Activated naive CD8-positive, alpha-beta T cell treated with anti-CD3 and anti-CD28 coated beads for 36 hours (primary cell): Measurements from ENCODE around the gene RUNX1. TPM values are rescaled to one million over a fixed set of nuclear protein-coding genes. Genes with fewer than 3 reads are reported as not detected.

ENCODE experiments used
- DNase-seq: peaks from one replicate; pipeline ENCODE4 v3.0.0; 2021
- H3K27ac Mint-ChIP-seq: one replicate; pipeline ENCODE4 v1.8.0; 2022; ENCODE audit warnings: mild to moderate bottlenecking, moderate library complexity, mixed read lengths
- H3K27me3 Mint-ChIP-seq: one replicate; pipeline ENCODE4 v1.8.0; 2022; ENCODE audit warnings: mild to moderate bottlenecking, mixed read lengths
- H3K36me3 Mint-ChIP-seq: one replicate; pipeline ENCODE4 v1.8.0; 2021; ENCODE audit warnings: mild to moderate bottlenecking, mixed read lengths
- H3K4me1 Mint-ChIP-seq: one replicate; pipeline ENCODE4 v1.8.0; 2021; ENCODE audit warnings: mixed read lengths
- H3K4me3 Mint-ChIP-seq: one replicate; pipeline ENCODE4 v1.8.0; 2022; ENCODE audit warnings: mild to moderate bottlenecking, moderate library complexity, mixed read lengths
- H3K9me3 Mint-ChIP-seq: one replicate; pipeline ENCODE4 v1.8.0; 2022; ENCODE audit warnings: mixed read lengths
- total RNA-seq, 2 experiments: library from RNA; stranded (reverse); gene quantifications; one replicate each; pipeline ENCODE4 v1.2.3, GENCODE V29; 2021

The RUNX1 gene
- total RNA-seq, 2 experiments from 2014 or later, result 16.6 to 18.0 TPM

- H3K9me3 Mint-ChIP-seq, result no peaks in the 10 kb centered on the region
- peaks cover 42% of the 10 kb centered on the region for H3K4me1 Mint-ChIP-seq
- H3K27me3 Mint-ChIP-seq, result no peaks in the 10 kb centered on the region
- H3K36me3 Mint-ChIP-seq, result peaks cover 4% of the 10 kb centered on the region
- no peak overlapping the region for H3K4me3 Mint-ChIP-seq
- H3K27ac Mint-ChIP-seq, result no peak overlapping the region
- DNase-seq, result no peak
Measured at GRCh38 chr21:34906401-34906800, 142.7 kb downstream of the RUNX1 start.

DNA sequence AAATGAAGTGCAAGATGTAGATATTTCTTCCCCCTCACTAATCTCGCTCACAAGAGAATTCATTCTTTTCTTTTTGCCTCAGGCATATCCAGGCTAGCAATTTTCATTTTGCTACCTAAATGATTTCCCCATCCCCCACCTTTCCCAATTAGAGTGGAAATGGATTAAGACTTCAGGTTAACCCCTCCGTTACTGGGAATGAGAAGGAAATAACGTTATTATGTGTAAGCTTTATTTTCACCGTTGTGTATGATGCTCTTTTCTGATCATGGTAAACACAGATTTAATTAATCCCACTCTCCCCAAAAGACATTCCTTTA is 143.9 kb downstream of the RUNX1 start:
- Mint-ChIP-seq H3K4me1 (peaks cover 33% of the 10 kb centered on the region), H3K9me3 (no peaks in the 10 kb centered on the region), H3K27me3 (no peaks in the 10 kb centered on the region), H3K4me3 (no peak overlapping the region), H3K36me3 (peaks cover 2% of the 10 kb centered on the region), H3K27ac (no peak overlapping the region)
- no peak for DNase-seq

DNA sequence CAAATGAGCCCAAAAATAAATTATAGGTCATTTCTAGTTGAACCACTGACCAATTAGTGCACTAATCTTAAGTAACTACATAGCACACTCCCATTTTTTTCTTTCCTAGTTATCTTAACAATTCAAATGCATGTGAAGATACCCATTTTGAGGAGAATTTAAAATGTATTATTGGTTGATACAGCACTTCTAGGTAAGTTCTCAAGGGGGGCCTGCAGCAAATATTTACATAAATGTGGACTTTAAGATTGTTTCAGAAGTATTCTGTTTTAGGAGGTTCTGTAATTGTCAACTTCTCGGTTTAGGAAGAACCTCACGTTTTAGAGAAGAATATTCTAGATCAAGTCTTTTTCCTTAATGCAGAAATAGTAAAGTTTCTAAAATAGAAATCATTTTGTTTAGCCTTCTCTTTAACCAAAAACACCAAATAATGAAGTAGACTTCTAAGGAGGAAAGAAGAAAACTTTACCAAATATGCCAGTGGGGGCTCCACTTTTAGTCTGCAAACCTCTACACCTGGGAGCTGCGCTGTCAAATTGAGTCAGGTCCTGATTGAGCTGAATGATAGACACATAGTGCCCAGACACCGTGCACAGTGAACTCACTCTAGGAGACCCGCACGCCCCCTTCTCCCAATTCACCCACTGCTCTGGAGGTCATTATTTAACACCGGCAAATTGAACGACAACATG is 144.4 kb downstream of the RUNX1 start:
- Mint-ChIP-seq H3K27me3 (no peaks in the 10 kb centered on the region), H3K4me1 (peaks cover 30% of the 10 kb centered on the region), H3K9me3 (no peaks in the 10 kb centered on the region), H3K4me3 (no peak overlapping the region), H3K27ac (no peak overlapping the region), H3K36me3 (peaks cover 1% of the 10 kb centered on the region)
- no peak for DNase-seq

DNA sequence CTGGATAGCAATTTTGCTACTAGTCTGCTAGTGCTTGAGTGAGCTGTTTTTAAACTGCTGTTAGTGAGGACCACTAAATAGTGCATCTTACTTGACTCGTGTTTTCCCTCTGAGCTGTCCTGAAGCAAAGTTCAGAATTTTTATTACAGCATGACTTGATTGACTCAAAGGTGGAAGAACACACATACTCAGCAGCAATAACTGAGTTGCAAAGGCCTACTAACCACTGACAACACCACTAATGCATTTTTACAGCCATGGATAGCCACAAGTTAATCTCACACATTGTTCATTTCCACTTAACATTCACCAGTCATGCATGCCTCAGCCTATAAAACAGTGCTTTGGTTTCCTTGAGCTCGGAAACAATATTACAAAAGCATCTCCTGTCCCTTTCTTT is 148.7 kb downstream of the RUNX1 start:
- Mint-ChIP-seq H3K9me3 (peaks cover 15% of the 10 kb centered on the region), H3K4me3 (no peak overlapping the region)
- no peak for DNase-seq

DNA sequence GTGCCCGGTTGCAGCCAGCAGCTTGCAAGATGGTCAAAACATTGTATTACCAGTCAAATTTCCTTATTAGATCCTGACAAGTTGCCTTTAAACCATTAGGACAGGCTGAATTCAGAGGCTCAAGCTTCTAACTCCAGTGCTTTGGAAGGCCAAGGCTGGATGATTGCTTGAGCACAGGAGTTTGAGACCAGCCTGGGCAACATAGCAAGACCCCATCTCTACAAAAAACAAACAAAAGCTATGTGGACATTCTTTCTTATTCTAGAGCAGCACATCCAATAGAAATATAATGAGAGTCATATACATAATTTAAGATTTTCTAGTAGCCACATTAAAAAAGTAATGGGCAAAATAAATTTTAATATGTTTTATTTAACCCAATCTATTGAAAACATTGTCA is 149.3 kb downstream of the RUNX1 start:
- peaks cover 30% of the 10 kb centered on the region for H3K36me3 Mint-ChIP-seq
- peaks cover 18% of the 10 kb centered on the region for H3K9me3 Mint-ChIP-seq
- no peak overlapping the region for H3K4me3 Mint-ChIP-seq

More for the DNA sequence above, 148.7 kb downstream of the RUNX1 start:
- Mint-ChIP-seq H3K36me3 (peaks cover 30% of the 10 kb centered on the region), H3K27ac (no peak overlapping the region), H3K27me3 (no peaks in the 10 kb centered on the region), H3K4me1 (peaks cover 7% of the 10 kb centered on the region)

GRCh38 chr21:34899302-34899701 is 149.8 kb downstream of the RUNX1 start:
- peaks cover 12% of the 10 kb centered on the region for H3K4me1 Mint-ChIP-seq
- H3K4me3 Mint-ChIP-seq, result no peak overlapping the region
- peaks cover 30% of the 10 kb centered on the region for H3K36me3 Mint-ChIP-seq
- no peak for DNase-seq
- H3K27me3 Mint-ChIP-seq, result no peaks in the 10 kb centered on the region
- peaks cover 18% of the 10 kb centered on the region for H3K9me3 Mint-ChIP-seq
- H3K27ac Mint-ChIP-seq, result no peak overlapping the region

More for the DNA sequence above, 149.3 kb downstream of the RUNX1 start:
- H3K27me3 Mint-ChIP-seq, result no peaks in the 10 kb centered on the region
- H3K27ac Mint-ChIP-seq, result no peak overlapping the region
- no peak for DNase-seq
- peaks cover 9% of the 10 kb centered on the region for H3K4me1 Mint-ChIP-seq

- peaks cover 30% of the 10 kb centered on the region for H3K36me3 Mint-ChIP-seq
- DNase-seq, result no peak
- peaks cover 18% of the 10 kb centered on the region for H3K4me1 Mint-ChIP-seq
- H3K4me3 Mint-ChIP-seq, result no peak overlapping the region
- no peaks in the 10 kb centered on the region for H3K27me3 Mint-ChIP-seq
- peaks cover 18% of the 10 kb centered on the region for H3K9me3 Mint-ChIP-seq
- no peak overlapping the region for H3K27ac Mint-ChIP-seq
Measured at GRCh38 chr21:34897828-34898227, 151.3 kb downstream of the RUNX1 start.

- no peak for DNase-seq
- H3K27ac Mint-ChIP-seq, result no peak overlapping the region
- no peaks in the 10 kb centered on the region for H3K27me3 Mint-ChIP-seq
- H3K4me1 Mint-ChIP-seq, result peaks cover 36% of the 10 kb centered on the region
- H3K36me3 Mint-ChIP-seq, result peaks cover 26% of the 10 kb centered on the region
- peaks cover 18% of the 10 kb centered on the region for H3K9me3 Mint-ChIP-seq
- no peak overlapping the region for H3K4me3 Mint-ChIP-seq
Measured at GRCh38 chr21:34894401-34894800, 154.7 kb downstream of the RUNX1 start.

GRCh38 chr21:34892209-34892608 is 156.9 kb downstream of the RUNX1 start:
- Mint-ChIP-seq H3K9me3 (peaks cover 8% of the 10 kb centered on the region), H3K4me1 (peaks cover 42% of the 10 kb centered on the region), H3K4me3 (no peak overlapping the region), H3K36me3 (peaks cover 16% of the 10 kb centered on the region), H3K27ac (peak overlapping the region; percentile 10), H3K27me3 (peaks cover 6% of the 10 kb centered on the region)
- DNase-seq, result no peak

DNA sequence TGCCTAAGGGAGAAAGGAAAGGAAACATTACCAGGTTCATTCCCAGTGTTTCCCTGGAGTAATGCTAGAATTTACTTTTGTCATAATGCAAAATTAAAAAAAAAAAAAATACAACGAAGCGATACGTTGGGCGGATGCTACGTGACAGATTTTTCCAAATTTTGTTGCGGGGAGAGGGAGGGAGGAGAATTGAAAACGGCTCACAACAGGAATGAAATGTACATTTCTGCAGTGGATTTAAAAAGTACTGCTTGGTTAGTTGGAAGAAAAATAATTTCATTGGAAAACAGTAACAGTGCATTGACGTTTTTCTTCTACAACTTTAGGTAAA is 157.5 kb downstream of the RUNX1 start:
- Mint-ChIP-seq H3K36me3 (peaks cover 10% of the 10 kb centered on the region), H3K4me1 (peaks cover 42% of the 10 kb centered on the region), H3K9me3 (peaks cover 5% of the 10 kb centered on the region), H3K27me3 (peaks cover 6% of the 10 kb centered on the region), H3K27ac (peak overlapping the region; percentile 48), H3K4me3 (no peak overlapping the region)
- no peak for DNase-seq

DNA sequence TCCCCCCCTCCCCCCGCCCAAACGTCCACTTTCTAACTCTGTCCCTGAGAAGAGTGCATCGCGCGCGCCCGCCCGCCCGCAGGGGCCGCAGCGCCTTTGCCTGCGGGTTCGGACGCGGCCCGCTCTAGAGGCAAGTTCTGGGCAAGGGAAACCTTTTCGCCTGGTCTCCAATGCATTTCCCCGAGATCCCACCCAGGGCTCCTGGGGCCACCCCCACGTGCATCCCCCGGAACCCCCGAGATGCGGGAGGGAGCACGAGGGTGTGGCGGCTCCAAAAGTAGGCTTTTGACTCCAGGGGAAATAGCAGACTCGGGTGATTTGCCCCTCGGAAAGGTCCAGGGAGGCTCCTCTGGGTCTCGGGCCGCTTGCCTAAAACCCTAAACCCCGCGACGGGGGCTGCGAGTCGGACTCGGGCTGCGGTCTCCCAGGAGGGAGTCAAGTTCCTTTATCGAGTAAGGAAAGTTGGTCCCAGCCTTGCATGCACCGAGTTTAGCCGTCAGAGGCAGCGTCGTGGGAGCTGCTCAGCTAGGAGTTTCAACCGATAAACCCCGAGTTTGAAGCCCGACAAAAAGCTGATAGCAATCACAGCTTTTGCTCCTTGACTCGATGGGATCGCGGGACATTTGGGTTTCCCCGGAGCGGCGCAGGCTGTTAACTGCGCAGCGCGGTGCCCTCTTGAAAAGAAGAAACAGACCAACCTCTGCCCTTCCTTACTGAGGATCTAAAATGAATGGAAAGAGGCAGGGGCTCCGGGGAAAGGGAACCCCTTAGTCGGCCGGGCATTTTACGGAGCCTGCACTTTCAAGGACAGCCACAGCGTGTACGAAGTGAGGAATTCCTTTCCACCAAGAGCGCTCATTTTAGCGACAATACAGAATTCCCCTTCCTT is 158.1 kb downstream of the RUNX1 start:
- Mint-ChIP-seq H3K4me1 (peaks cover 47% of the 10 kb centered on the region), H3K27ac (peak overlapping the region; percentile 48), H3K9me3 (peaks cover 4% of the 10 kb centered on the region), H3K36me3 (peaks cover 9% of the 10 kb centered on the region), H3K27me3 (peaks cover 6% of the 10 kb centered on the region), H3K4me3 (peak overlapping the region; percentile 59)
- peak; percentile 5 for DNase-seq

GRCh38 chr21:34890470-34890723 is 158.7 kb downstream of the RUNX1 start:
- Mint-ChIP-seq H3K4me3 (peak overlapping the region; percentile 59), H3K4me1 (peaks cover 49% of the 10 kb centered on the region), H3K9me3 (peaks cover 3% of the 10 kb centered on the region), H3K27me3 (peaks cover 6% of the 10 kb centered on the region), H3K36me3 (peaks cover 8% of the 10 kb centered on the region), H3K27ac (no peak overlapping the region)
- no peak for DNase-seq

GRCh38 chr21:34889676-34890469 is 159.2 kb downstream of the RUNX1 start:
- Mint-ChIP-seq H3K4me1 (peaks cover 48% of the 10 kb centered on the region), H3K27ac (peak overlapping the region; percentile 98), H3K36me3 (peaks cover 12% of the 10 kb centered on the region), H3K9me3 (no peaks in the 10 kb centered on the region), H3K27me3 (peaks cover 6% of the 10 kb centered on the region), H3K4me3 (peak overlapping the region; percentile 59)
- DNase-seq, result peak; percentile 87

GRCh38 chr21:34889320-34889675 is 159.8 kb downstream of the RUNX1 start:
- Mint-ChIP-seq H3K4me3 (peak overlapping the region; percentile 92), H3K27me3 (peaks cover 6% of the 10 kb centered on the region), H3K4me1 (peaks cover 48% of the 10 kb centered on the region)

DNA sequence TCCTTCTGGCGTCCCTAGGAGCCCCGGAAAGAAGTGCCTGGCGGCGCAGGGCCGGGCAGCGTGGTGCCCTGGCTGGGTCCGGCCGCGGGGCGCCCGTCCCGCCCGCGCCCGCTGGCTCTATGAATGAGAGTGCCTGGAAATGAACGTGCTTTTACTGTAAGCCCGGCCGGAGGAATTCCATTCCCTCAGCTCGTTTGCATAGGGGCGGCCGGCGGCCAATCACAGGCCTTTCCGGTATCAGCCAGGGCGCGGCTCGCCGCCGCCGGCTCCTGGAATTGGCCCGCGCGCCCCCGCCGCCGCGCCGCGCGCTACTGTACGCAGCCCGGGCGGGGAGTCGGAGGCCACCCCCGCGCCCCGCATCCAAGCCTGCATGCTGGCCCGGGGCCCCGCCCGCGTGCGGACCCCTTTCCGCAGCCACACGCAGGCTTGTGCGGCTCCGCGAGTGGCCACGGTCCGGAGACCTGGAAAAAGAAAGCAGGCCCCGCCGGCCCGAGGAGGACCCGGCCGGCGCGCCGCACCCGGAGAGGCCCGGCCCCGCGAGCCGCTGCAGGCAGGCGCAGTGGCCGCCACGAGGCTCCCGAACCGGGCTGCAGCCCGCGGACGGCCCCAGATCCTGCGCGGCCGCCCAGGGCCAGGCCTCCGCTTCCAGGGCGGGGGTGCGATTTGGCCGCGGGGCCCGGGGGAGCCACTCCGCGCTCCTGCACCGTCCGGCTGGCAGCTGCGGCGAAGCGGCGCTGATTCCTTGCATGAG is 160.4 kb downstream of the RUNX1 start:
- no peaks in the 10 kb centered on the region for H3K9me3 Mint-ChIP-seq
- H3K4me3 Mint-ChIP-seq, result peak overlapping the region; percentile 94
- peak overlapping the region; percentile 100 for H3K27ac Mint-ChIP-seq
- DNase-seq, result peak; percentile 89
- peaks cover 12% of the 10 kb centered on the region for H3K36me3 Mint-ChIP-seq
- peaks cover 47% of the 10 kb centered on the region for H3K4me1 Mint-ChIP-seq
- peaks cover 6% of the 10 kb centered on the region for H3K27me3 Mint-ChIP-seq

More at GRCh38 chr21:34889320-34889675, 159.8 kb downstream of the RUNX1 start:
- Mint-ChIP-seq H3K9me3 (no peaks in the 10 kb centered on the region), H3K27ac (peak overlapping the region; percentile 98), H3K36me3 (peaks cover 12% of the 10 kb centered on the region)
- peak; percentile 72 for DNase-seq
